Astrocyte (in vitro differentiated cells and primary cell): ENCODE measurements around the gene PRKD2. TPM values are rescaled to one million over a fixed set of nuclear protein-coding genes. Genes with fewer than 3 reads are reported as not detected.

Source experiments
- DNase-seq: peaks from one replicate; pipeline ENCODE4 v3.0.0-alpha.2; 2010; ENCODE audit warnings: low read depth
- FAIRE-seq: peaks from 2 replicates; lab custom pipeline; 2011; peaks lifted over from hg19 to GRCh38; lab: Jason Lieb, UNC
- H2AFZ ChIP-seq: 2 replicates; pipeline ENCODE4 v1.6.0; 2012; ENCODE audit warnings: low read depth, low read length, inconsistent platforms
- H3K27ac ChIP-seq: 2 replicates; pipeline ENCODE4 v1.5.1; 2011; ENCODE audit warnings: low read depth, low read length, inconsistent platforms
- H3K27me3 ChIP-seq: 2 replicates; pipeline ENCODE4 v1.6.0; 2011; ENCODE audit warnings: low read length, inconsistent platforms; ENCODE audit not compliant: insufficient read depth
- H3K36me3 ChIP-seq: 2 replicates; pipeline ENCODE4 v1.5.1; 2011; ENCODE audit warnings: low read length, inconsistent platforms; ENCODE audit not compliant: insufficient read depth
- H3K4me1 ChIP-seq: 2 replicates; pipeline ENCODE4 v1.5.1; 2011; ENCODE audit warnings: low read length, inconsistent platforms; ENCODE audit not compliant: insufficient read depth
- H3K4me2 ChIP-seq: 2 replicates; pipeline ENCODE4 v1.6.0; 2012; ENCODE audit warnings: low read length, inconsistent platforms
- H3K4me3 ChIP-seq: 2 replicates; pipeline ENCODE4 v1.5.1; 2011; ENCODE audit warnings: low read depth, mild to moderate bottlenecking, low read length, inconsistent platforms; ENCODE audit not compliant: insufficient read depth
- H3K79me2 ChIP-seq: 2 replicates; pipeline ENCODE4 v1.6.0; 2012; ENCODE audit warnings: mild to moderate bottlenecking, low read length, inconsistent platforms; ENCODE audit not compliant: insufficient read depth
- H3K9ac ChIP-seq: 2 replicates; pipeline ENCODE4 v1.6.0; 2012; ENCODE audit warnings: mild to moderate bottlenecking, low read length, inconsistent platforms
- H3K9me3 ChIP-seq: 2 replicates; pipeline ENCODE4 v1.5.1; 2012; ENCODE audit warnings: low read depth, mild to moderate bottlenecking, low read length, inconsistent platforms; ENCODE audit not compliant: insufficient read depth
- H4K20me1 ChIP-seq: 2 replicates; pipeline ENCODE4 v1.6.0; 2012; ENCODE audit warnings: low read length, inconsistent platforms; ENCODE audit not compliant: insufficient read depth
- H3K27ac Mint-ChIP-seq: one replicate; pipeline ENCODE4 v1.8.0; 2021; ENCODE audit warnings: mild to moderate bottlenecking, mixed read lengths; ENCODE audit not compliant: unreplicated experiment
- H3K27me3 Mint-ChIP-seq: one replicate; pipeline ENCODE4 v1.8.0; 2021; ENCODE audit warnings: low read depth, mixed read lengths; ENCODE audit not compliant: unreplicated experiment
- H3K36me3 Mint-ChIP-seq: one replicate; pipeline ENCODE4 v1.8.0; 2021; ENCODE audit warnings: low read depth, mixed read lengths; ENCODE audit not compliant: unreplicated experiment
- H3K4me1 Mint-ChIP-seq: one replicate; pipeline ENCODE4 v1.8.0; 2021; ENCODE audit warnings: low read depth, mixed read lengths; ENCODE audit not compliant: unreplicated experiment
- H3K4me3 Mint-ChIP-seq: one replicate; pipeline ENCODE4 v1.8.0; 2021; ENCODE audit warnings: mild to moderate bottlenecking, moderate library complexity, mixed read lengths; ENCODE audit not compliant: unreplicated experiment
- H3K9me3 Mint-ChIP-seq: one replicate; pipeline ENCODE4 v1.8.0; 2021; ENCODE audit warnings: mild to moderate bottlenecking, mixed read lengths; ENCODE audit not compliant: unreplicated experiment
- CTCF ChIP-seq: IDR thresholded peaks from 2 replicates; pipeline ENCODE4 v1.5.1; 2011; ENCODE audit warnings: low read depth, mild to moderate bottlenecking, inconsistent platforms, low read length, moderate library complexity; ENCODE audit not compliant: insufficient read depth
- EZH2 ChIP-seq: IDR thresholded peaks from 2 replicates; pipeline ENCODE4 v1.6.1; 2012; ENCODE audit warnings: mild to moderate bottlenecking, low read length, inconsistent platforms; ENCODE audit not compliant: insufficient read depth
- total RNA-seq: library from RNA; stranded (reverse); gene quantifications from 2 replicates; pipeline ENCODE4 v1.2.1, GENCODE V29; 2021

PRKD2 gene
- total RNA-seq, 1 donor from 2014 or later, result 54.6 TPM

- Mint-ChIP-seq H3K27me3 (no peaks in the 10 kb centered on the region), H3K27ac (no peak overlapping the region), H3K4me1 (peaks cover 38% of the 10 kb centered on the region), H3K36me3 (peaks cover 16% of the 10 kb centered on the region), H3K9me3 (no peaks in the 10 kb centered on the region), H3K4me3 (no peak overlapping the region)
- no peak overlapping the region for H3K9ac ChIP-seq
- H3K27ac ChIP-seq, result no peak overlapping the region
- H3K36me3 ChIP-seq, result peaks cover 24% of the 10 kb centered on the region
- no peak for TF ChIP-seq EZH2
- TF ChIP-seq CTCF, result no peak
- H4K20me1 ChIP-seq, result peaks cover 80% of the 10 kb centered on the region
- H3K4me3 ChIP-seq, result no peak overlapping the region
- no peak for DNase-seq
- no peaks in the 10 kb centered on the region for H3K9me3 ChIP-seq
- no peak overlapping the region for H2AFZ ChIP-seq
- peaks cover 57% of the 10 kb centered on the region for H3K79me2 ChIP-seq
- H3K4me2 ChIP-seq, result no peak overlapping the region
- no peaks in the 10 kb centered on the region for H3K27me3 ChIP-seq
- H3K4me1 ChIP-seq, result peaks cover 28% of the 10 kb centered on the region
- no peak for FAIRE-seq
Observed at GRCh38 chr19:46726551-46726950, 9.6 kb upstream of the PRKD2 start.

GRCh38 chr19:46725859-46726393 is 9.0 kb upstream of the PRKD2 start:
- Mint-ChIP-seq H3K36me3 (peaks cover 14% of the 10 kb centered on the region), H3K27ac (no peak overlapping the region), H3K4me3 (peak overlapping the region; percentile 54), H3K27me3 (no peaks in the 10 kb centered on the region), H3K9me3 (no peaks in the 10 kb centered on the region), H3K4me1 (peaks cover 32% of the 10 kb centered on the region)
- Histone ChIP-seq H3K27ac (no peak overlapping the region), H4K20me1 (peaks cover 78% of the 10 kb centered on the region), H2AFZ (no peak overlapping the region), H3K36me3 (peaks cover 26% of the 10 kb centered on the region), H3K9ac (no peak overlapping the region), H3K9me3 (no peaks in the 10 kb centered on the region), H3K4me2 (no peak overlapping the region), H3K27me3 (no peaks in the 10 kb centered on the region), H3K4me1 (peaks cover 21% of the 10 kb centered on the region), H3K4me3 (no peak overlapping the region), H3K79me2 (peaks cover 52% of the 10 kb centered on the region)
- no peak for TF ChIP-seq CTCF
- FAIRE-seq, result no peak
- no peak for DNase-seq

- Histone ChIP-seq H3K4me1 (peaks cover 14% of the 10 kb centered on the region), H3K9ac (no peak overlapping the region), H3K9me3 (no peaks in the 10 kb centered on the region), H3K27ac (no peak overlapping the region), H3K4me2 (no peak overlapping the region), H2AFZ (no peak overlapping the region), H3K79me2 (peaks cover 47% of the 10 kb centered on the region), H3K27me3 (no peaks in the 10 kb centered on the region), H3K4me3 (no peak overlapping the region), H3K36me3 (peaks cover 26% of the 10 kb centered on the region), H4K20me1 (peaks cover 71% of the 10 kb centered on the region)
- no peak overlapping the region for H3K4me3 Mint-ChIP-seq
- FAIRE-seq (no peak), DNase-seq (no peak)
- H3K27me3 Mint-ChIP-seq, result no peaks in the 10 kb centered on the region
- no peak overlapping the region for H3K27ac Mint-ChIP-seq
- no peak for TF ChIP-seq CTCF
- TF ChIP-seq EZH2, result no peak
- peaks cover 26% of the 10 kb centered on the region for H3K4me1 Mint-ChIP-seq
- peaks cover 15% of the 10 kb centered on the region for H3K36me3 Mint-ChIP-seq
- no peaks in the 10 kb centered on the region for H3K9me3 Mint-ChIP-seq
Observed at GRCh38 chr19:46725036-46725820, 8.3 kb upstream of the PRKD2 start.
